Central memory CD8-positive, alpha-beta T cell (primary cell): ENCODE measurements around the gene INSR.

Experiments
- ATAC-seq: fragments of 150-1000 bp; cut with Tn5 transposase; replicated peaks from 2 replicates; pipeline ENCODE4 v1.10.0; 2022; ENCODE audit warnings: mild to moderate bottlenecking, moderate FRiP score, moderate number of reproducible peaks; ENCODE audit not compliant: poor library complexity, severe bottlenecking; ENCODE audit errors: extremely low read depth
- DNase-seq, 2 donors: peaks; one replicate each; pipeline ENCODE4 v3.0.0; 2021; ENCODE audit warnings: low spot score in 2 of 2
- H3K27ac Mint-ChIP-seq: one replicate; pipeline ENCODE4 v1.8.0; 2022; ENCODE audit warnings: low read depth, mild to moderate bottlenecking, moderate library complexity, mixed read lengths
- H3K27me3 Mint-ChIP-seq: one replicate; pipeline ENCODE4 v1.8.0; 2022; ENCODE audit warnings: mixed read lengths
- H3K36me3 Mint-ChIP-seq: one replicate; pipeline ENCODE4 v1.8.0; 2022; ENCODE audit warnings: mild to moderate bottlenecking, moderate library complexity, mixed read lengths; ENCODE audit not compliant: insufficient read depth
- H3K4me1 Mint-ChIP-seq: one replicate; pipeline ENCODE4 v1.8.0; 2022; ENCODE audit warnings: mixed read lengths
- H3K4me3 Mint-ChIP-seq: one replicate; pipeline ENCODE4 v1.8.0; 2022; ENCODE audit warnings: mild to moderate bottlenecking, moderate library complexity, mixed read lengths
- H3K9me3 Mint-ChIP-seq: one replicate; pipeline ENCODE4 v1.8.0; 2022; ENCODE audit warnings: mixed read lengths

The INSR gene

GRCh38 chr19:7262470-7262869 is 31.7 kb downstream of the INSR start:
- no peaks in the 10 kb centered on the region for H3K4me1 Mint-ChIP-seq
- H3K36me3 Mint-ChIP-seq = no peaks in the 10 kb centered on the region
- DNase-seq (no peak), ATAC-seq (no peak)
- no peak overlapping the region for H3K27ac Mint-ChIP-seq
- H3K4me3 Mint-ChIP-seq = no peak overlapping the region
- no peaks in the 10 kb centered on the region for H3K9me3 Mint-ChIP-seq
- peaks cover 26% of the 10 kb centered on the region for H3K27me3 Mint-ChIP-seq

GRCh38 chr19:7260161-7260560 is 34.1 kb downstream of the INSR start:
- DNase-seq = no peak
- Mint-ChIP-seq H3K27me3 (peaks cover 20% of the 10 kb centered on the region), H3K4me3 (no peak overlapping the region), H3K4me1 (no peaks in the 10 kb centered on the region), H3K36me3 (no peaks in the 10 kb centered on the region), H3K27ac (no peak overlapping the region), H3K9me3 (no peaks in the 10 kb centered on the region)
- ATAC-seq = no peak

- no peaks in the 10 kb centered on the region for H3K36me3 Mint-ChIP-seq
- ATAC-seq (no peak), DNase-seq (no peak)
- no peaks in the 10 kb centered on the region for H3K4me1 Mint-ChIP-seq
- H3K9me3 Mint-ChIP-seq = no peaks in the 10 kb centered on the region
- H3K27me3 Mint-ChIP-seq = peaks cover 20% of the 10 kb centered on the region
- no peak overlapping the region for H3K4me3 Mint-ChIP-seq
- H3K27ac Mint-ChIP-seq = no peak overlapping the region
Observed at GRCh38 chr19:7258840-7259395, 35.3 kb downstream of the INSR start.

GRCh38 chr19:7258041-7258839 is 36.0 kb downstream of the INSR start:
- DNase-seq = no peak
- H3K4me3 Mint-ChIP-seq = no peak overlapping the region
- no peak for ATAC-seq
- H3K27ac Mint-ChIP-seq = no peak overlapping the region
- no peaks in the 10 kb centered on the region for H3K4me1 Mint-ChIP-seq
- no peaks in the 10 kb centered on the region for H3K9me3 Mint-ChIP-seq
- H3K27me3 Mint-ChIP-seq = peaks cover 20% of the 10 kb centered on the region
- no peaks in the 10 kb centered on the region for H3K36me3 Mint-ChIP-seq

GRCh38 chr19:7257148-7258040 is 36.8 kb downstream of the INSR start:
- Mint-ChIP-seq H3K4me3 (no peak overlapping the region), H3K36me3 (no peaks in the 10 kb centered on the region)

GRCh38 chr19:7255631-7256030 is 38.6 kb downstream of the INSR start:
- no peak overlapping the region for H3K27ac Mint-ChIP-seq
- DNase-seq (no peak), ATAC-seq (no peak)
- no peak overlapping the region for H3K4me3 Mint-ChIP-seq
- no peaks in the 10 kb centered on the region for H3K9me3 Mint-ChIP-seq
- H3K27me3 Mint-ChIP-seq = peaks cover 2% of the 10 kb centered on the region
- H3K4me1 Mint-ChIP-seq = no peaks in the 10 kb centered on the region
- H3K36me3 Mint-ChIP-seq = no peaks in the 10 kb centered on the region

More at GRCh38 chr19:7257148-7258040, 36.8 kb downstream of the INSR start:
- Mint-ChIP-seq H3K4me1 (no peaks in the 10 kb centered on the region), H3K9me3 (no peaks in the 10 kb centered on the region), H3K27ac (no peak overlapping the region), H3K27me3 (peaks cover 14% of the 10 kb centered on the region)
- DNase-seq = no peak
- no peak for ATAC-seq

- no peak for ATAC-seq
- Mint-ChIP-seq H3K4me1 (no peaks in the 10 kb centered on the region), H3K36me3 (no peaks in the 10 kb centered on the region), H3K4me3 (no peak overlapping the region), H3K9me3 (no peaks in the 10 kb centered on the region), H3K27me3 (peaks cover 7% of the 10 kb centered on the region), H3K27ac (no peak overlapping the region)
- no peak for DNase-seq
Observed at GRCh38 chr19:7255119-7255518, 39.1 kb downstream of the INSR start.

GRCh38 chr19:7254590-7254989 is 39.6 kb downstream of the INSR start:
- Mint-ChIP-seq H3K9me3 (no peaks in the 10 kb centered on the region), H3K27ac (no peak overlapping the region), H3K36me3 (no peaks in the 10 kb centered on the region), H3K27me3 (peaks cover 12% of the 10 kb centered on the region), H3K4me1 (no peaks in the 10 kb centered on the region), H3K4me3 (no peak overlapping the region)
- ATAC-seq (no peak), DNase-seq (no peak)

- no peak for ATAC-seq
- Mint-ChIP-seq H3K36me3 (no peaks in the 10 kb centered on the region), H3K9me3 (no peaks in the 10 kb centered on the region), H3K4me1 (no peaks in the 10 kb centered on the region), H3K27me3 (peaks cover 22% of the 10 kb centered on the region), H3K27ac (no peak overlapping the region), H3K4me3 (no peak overlapping the region)
- no peak for DNase-seq
Observed at GRCh38 chr19:7252364-7252763, 41.9 kb downstream of the INSR start.

- no peaks in the 10 kb centered on the region for H3K36me3 Mint-ChIP-seq
- DNase-seq (no peak), ATAC-seq (no peak)
- peaks cover 22% of the 10 kb centered on the region for H3K27me3 Mint-ChIP-seq
- H3K9me3 Mint-ChIP-seq = no peaks in the 10 kb centered on the region
- no peaks in the 10 kb centered on the region for H3K4me1 Mint-ChIP-seq
- H3K27ac Mint-ChIP-seq = no peak overlapping the region
- no peak overlapping the region for H3K4me3 Mint-ChIP-seq
Observed at GRCh38 chr19:7251494-7251893, 42.7 kb downstream of the INSR start.

- Mint-ChIP-seq H3K4me1 (no peaks in the 10 kb centered on the region), H3K9me3 (no peaks in the 10 kb centered on the region), H3K36me3 (no peaks in the 10 kb centered on the region), H3K27ac (no peak overlapping the region), H3K27me3 (peaks cover 22% of the 10 kb centered on the region), H3K4me3 (no peak overlapping the region)
- DNase-seq (no peak), ATAC-seq (no peak)
Observed at GRCh38 chr19:7250951-7251350, 43.3 kb downstream of the INSR start.

GRCh38 chr19:7250057-7250596 is 44.1 kb downstream of the INSR start:
- Mint-ChIP-seq H3K27ac (peak overlapping the region; percentile 70), H3K27me3 (peaks cover 22% of the 10 kb centered on the region)
- ATAC-seq = no peak

More at GRCh38 chr19:7250057-7250596, 44.1 kb downstream of the INSR start:
- Mint-ChIP-seq H3K4me1 (no peaks in the 10 kb centered on the region), H3K36me3 (no peaks in the 10 kb centered on the region), H3K4me3 (no peak overlapping the region), H3K9me3 (no peaks in the 10 kb centered on the region)
- DNase-seq = no peak
